HG02870 (cell line): ENCODE results near the gene DFFB.

Source experiments
- ATAC-seq: cut with Tn5 transposase; IDR thresholded peaks from one replicate; pipeline ENCODE4 v1.9.1; 2021; ENCODE audit warnings: mild to moderate bottlenecking, moderate library complexity; ENCODE audit not compliant: unreplicated experiment

DFFB gene

DNA sequence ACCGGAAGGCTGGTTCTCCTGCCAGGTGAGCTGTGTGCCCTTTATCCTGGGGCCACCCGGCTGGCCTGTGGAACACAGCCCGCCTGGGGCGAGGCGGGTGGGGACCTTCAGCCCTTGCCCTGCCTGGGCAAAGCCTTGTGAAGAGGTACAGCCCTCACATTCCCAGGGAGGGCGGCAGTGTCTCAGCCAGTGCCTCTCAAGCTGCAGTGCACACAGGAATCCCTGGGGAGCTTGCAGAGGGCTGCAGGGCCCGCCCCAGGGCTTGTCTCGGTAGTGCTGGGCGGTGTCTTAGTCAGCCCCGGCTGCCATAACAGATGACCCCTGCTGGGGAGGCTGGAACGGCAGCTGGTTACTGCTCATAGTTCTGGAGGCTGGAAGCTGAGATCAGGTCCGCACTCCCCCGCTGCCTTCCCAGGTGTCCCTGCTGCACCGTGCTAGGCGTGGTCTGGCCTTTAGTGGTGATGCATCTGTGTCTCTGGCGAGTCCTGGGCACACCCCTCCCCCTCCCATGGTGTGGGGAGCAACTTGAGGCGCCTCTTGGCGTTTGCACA is 12.6 kb downstream of the DFFB start:
- no peak for ATAC-seq

DNA sequence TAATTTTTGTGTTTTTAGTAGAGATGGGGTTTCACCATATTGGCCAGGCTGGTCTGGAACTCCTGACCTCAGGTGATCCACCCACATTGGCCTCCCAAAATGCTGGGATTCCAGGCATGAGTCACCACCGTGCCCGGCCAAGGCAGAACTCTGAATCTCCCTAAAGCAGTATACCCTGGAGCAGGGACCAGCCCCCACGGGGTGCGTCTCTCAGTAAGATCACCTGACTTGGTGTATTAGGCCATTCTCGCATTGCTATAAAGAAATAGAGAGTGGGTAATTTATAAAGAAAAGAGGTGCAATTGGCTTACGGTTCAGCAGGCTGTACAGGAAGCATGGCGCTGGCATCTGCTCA is 14.2 kb downstream of the DFFB start:
- ATAC-seq, result no peak

DNA sequence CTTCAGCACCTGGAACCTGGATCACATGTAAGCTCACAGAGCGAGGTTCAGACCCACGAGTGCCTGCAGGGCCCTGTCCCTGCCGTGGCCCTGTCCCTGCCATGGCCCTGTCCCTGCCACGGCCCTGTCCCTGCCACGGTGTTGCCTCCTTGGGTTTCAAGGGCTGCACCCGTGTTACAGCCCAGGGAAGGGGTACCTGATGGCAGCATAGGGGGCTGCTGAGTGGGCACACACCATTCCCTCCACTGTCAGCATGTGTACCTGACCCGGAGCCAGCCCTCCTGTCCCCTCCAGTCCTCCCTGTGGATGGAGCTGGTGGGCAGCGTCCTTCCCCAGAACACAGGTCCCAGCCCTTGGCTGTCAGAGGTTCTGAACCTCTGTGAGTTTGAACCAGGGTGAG is 15.3 kb downstream of the DFFB start:
- ATAC-seq, result no peak

GRCh38 chr1:3874736-3875135 is 17.5 kb downstream of the DFFB start:
- ATAC-seq, result no peak

- no peak for ATAC-seq
Measured at GRCh38 chr1:3876716-3877115, 19.4 kb downstream of the DFFB start.

DNA sequence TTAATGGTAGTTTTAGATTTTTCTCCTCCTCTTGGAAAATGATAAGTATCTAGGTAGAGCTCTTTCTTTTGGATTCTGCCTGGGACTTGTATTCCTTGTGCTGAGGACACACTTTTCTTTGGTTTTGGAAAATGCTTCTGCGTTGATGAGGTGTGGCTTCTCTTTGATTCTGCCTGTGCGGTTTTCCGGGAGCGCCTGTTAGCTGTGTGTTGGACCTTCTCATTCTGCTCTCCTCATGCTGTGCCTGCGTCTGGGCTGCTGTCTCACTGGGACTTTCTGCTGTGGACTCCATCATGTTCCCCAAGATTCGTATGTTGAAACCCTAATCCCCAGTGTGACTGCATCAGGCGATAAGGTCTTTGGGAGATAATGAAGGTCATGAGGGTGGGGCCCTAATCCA is 21.8 kb downstream of the DFFB start:
- ATAC-seq, result no peak

DNA sequence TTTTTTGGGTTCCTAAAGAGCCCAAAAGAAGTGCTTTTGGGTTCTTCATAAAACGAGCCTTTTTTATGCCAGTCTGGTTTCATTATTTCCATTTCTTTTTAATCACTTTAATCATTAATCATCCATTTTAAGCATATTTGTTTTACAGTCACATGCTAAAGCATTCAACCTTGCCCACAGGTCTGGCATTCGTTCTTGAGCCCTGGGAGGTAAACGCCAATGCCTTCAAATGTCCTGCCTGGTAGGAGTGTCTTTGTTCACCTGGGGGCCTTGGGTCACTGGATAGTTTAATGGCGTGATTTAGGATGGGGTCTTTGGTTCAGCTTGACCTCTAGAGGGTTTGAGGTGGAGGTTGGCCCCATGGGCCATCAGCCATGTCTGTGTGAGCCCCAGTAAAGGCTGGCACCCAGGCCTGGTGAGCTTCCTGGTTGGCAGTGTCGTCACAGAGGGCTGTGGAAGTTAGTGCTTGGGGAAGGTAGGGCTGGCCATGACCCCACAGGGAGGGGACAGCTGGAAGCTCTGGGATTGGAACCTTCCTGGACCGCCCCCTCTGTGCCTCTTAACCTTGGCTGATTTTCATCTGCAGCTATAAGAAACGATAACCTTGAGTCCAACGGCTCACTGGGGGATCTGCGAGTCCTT is 22.6 kb downstream of the DFFB start:
- no peak for ATAC-seq

DNA sequence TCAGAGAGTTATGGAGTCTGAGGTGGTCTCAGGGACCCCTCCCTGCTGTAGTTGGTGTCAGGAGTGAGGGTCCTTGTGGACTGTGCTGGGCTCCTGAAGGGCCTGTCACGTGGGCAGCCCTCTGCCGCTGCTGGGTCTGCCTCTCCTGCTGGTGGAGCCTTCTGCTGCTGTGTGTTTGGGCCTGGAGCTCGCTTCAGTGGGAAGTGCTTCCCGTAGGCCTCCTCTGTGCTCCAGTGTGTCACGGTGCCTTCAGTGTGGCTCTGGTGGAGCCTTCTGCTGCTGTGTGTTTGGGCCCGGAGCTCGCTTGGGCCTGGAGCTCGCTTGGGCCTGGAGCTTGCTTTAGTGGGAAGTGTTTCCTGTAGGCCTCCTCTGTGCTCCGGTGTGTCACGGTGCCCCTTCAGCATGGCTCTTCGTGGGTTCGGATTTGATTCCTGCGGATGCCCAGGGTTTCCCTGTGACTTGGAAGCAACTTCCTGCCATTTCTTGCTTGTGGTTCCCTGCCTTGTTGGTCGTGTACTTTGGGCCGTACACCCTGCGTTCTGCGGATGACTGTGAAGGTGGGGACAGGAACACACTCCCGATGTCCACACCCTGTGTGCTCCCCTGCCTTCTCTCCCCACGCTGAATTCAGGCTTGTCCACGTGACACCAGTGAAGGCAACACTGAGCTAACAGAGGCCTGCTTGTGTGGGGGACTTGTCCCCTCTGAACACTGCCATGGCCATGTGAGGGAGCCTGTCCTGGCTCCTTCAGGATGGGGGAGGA is 23.3 kb downstream of the DFFB start:
- no peak for ATAC-seq

- no peak for ATAC-seq
Measured at GRCh38 chr1:3881193-3881480, 23.9 kb downstream of the DFFB start.

GRCh38 chr1:3883194-3883925 is 26.1 kb downstream of the DFFB start:
- no peak for ATAC-seq

DNA sequence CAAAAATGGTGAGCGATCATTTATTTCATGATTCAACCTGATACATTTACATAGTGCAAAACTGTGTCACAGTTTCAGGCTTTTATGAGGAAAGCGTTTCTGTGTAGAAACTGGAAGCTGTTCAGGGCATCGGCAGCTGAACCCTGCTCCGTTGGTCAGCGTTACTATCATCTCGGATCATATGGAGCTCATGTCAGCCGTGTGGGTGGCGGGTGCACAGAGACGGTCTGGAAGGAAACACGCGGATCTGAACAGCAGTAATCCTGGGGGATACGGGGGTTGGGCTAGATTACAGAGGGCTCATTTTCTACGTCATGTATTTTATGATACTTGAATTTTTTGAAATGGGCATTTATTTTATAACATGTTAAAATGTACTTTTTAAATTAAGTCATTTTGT is 27.7 kb downstream of the DFFB start:
- ATAC-seq, result no peak

DNA sequence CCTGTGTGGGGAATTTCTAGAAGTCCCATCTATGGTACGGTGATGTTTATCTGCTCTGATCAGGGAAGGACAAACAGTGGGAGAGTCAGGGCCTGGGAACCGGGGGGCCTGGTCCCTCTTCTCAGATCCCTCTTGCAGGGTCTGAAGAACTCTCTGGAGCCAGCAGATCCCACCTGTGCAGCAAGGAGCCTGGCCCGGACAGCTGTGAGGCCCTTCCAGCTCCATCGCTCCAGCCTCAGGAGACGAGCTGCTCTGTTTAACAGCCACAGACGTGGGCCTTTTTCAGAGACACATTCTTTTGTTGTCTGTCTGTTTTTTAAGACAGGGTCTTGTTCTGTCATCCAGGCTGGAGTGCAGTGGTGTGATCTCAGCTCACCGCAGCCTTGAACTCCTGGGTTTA is 28.3 kb downstream of the DFFB start:
- no peak for ATAC-seq

GRCh38 chr1:3886106-3886670 is 28.9 kb downstream of the DFFB start:
- no peak for ATAC-seq

GRCh38 chr1:3886691-3887090 is 29.4 kb downstream of the DFFB start:
- ATAC-seq, result no peak

- no peak for ATAC-seq
Measured at GRCh38 chr1:3888301-3888700, 31.0 kb downstream of the DFFB start.

GRCh38 chr1:3889936-3890335 is 32.7 kb downstream of the DFFB start:
- no peak for ATAC-seq

DNA sequence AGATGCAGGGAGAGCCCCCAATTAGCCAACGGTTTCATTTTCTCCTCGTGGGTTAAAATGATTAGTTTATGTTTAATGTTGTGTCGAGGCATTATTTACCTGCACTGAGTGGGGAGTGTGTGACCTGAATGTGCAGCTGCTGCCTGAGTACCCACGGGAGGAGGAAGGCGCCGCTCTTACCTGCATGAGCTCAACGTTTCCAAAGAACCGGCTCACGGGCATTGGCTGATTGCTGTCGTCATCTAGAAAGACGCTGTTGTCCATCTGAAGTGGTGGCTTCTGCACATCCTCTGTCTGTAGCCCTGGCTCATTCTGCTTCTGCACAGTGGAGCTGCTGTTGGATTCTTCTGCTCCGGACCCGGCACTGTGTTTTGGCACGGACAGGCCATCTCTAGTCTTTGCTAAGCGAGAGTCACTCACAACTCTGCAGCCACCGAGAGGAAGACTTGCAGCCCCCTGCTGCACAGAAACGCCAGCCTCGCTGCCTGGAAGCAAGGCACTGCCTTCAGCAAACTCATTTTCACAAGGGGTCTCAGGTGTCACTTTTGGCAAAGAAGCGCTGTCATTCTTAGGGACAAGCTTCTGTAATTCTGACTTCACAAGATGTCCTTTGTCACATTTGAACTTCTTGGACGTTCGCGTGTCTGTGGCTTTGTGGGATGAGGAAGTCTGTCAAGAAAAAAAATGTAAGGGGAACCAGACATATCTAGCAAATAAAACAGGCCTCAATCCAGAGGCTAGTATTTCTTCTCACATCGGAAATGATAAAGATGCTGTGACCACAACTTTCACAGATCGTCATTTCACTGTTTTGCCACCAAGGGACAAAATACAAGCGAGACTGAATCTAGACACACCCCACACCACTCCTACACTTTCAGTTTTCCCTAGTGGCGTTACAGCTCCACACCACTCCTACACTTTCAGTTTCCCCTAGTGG is 33.4 kb downstream of the DFFB start:
- ATAC-seq, result no peak

- no peak for ATAC-seq
Measured at GRCh38 chr1:3891329-3891865, 34.1 kb downstream of the DFFB start.

- ATAC-seq, result no peak
Measured at GRCh38 chr1:3892748-3893147, 35.5 kb downstream of the DFFB start.

- no peak for ATAC-seq
Measured at GRCh38 chr1:3893190-3893589, 35.9 kb downstream of the DFFB start.
